Thyroid gland (tissue), 4 donors: Measurements from ENCODE around the gene UTP18.

ENCODE experiments used
- POLR2A ChIP-seq, 2 donors: fragments of 450-650 bp; IDR thresholded peaks; one replicate each; pipeline ENCODE4 v1.6.1; 2017; ENCODE audit warnings: antibody characterized with exemption in 2 of 2, mild to moderate bottlenecking in 2 of 2, moderate library complexity in 1 of 2
- TF ChIP-seq, protein P1 (sequence below), 6 experiments: fragments of 200-600 bp in 3 of 6; fragments of 450-650 bp in 3 of 6; sonication (generic) in 3 of 6; IDR thresholded peaks; one replicate each; pipeline ENCODE4 v1.5.1; 2016 to 2019; ENCODE audit warnings: antibody characterized with exemption in 6 of 6, mild to moderate bottlenecking in 2 of 6, inconsistent platforms in 1 of 6, moderate library complexity in 1 of 6

DNA sequence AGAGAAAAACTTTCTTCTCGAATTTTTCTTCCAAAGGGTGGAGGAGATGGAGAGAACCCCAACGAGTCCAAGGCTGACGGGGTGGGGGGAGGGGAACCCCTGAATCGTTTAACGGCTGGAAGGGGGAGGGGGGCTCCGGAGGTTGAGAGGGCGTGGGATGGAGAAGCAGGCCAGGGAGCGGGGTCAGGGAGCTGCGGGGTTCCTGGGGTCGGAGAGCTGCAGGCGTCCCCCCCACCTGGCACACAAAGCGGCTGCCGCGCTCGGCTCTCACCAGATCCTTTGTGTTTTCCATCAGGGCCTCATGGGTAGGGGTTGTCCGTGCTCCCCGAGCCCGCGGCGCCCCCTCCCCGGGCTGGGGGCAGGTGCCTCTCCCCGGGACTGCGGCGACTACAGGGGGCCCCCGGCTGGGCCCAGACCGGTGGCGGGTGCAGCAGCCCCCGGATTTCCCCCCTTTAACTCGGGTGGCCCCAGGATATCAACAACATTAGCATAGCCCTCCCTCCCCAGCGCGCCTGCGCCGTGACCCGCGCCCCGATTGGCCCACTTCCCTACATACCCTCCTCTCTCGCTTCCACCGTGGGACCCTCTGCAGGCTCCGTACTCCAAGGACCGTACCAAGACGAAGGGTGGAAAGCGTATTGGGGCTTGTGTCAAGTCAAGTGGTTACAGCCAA, 646 bp upstream of the UTP18 start, which contains the start of gene MBTD1:
- TF ChIP-seq, protein P1, sequence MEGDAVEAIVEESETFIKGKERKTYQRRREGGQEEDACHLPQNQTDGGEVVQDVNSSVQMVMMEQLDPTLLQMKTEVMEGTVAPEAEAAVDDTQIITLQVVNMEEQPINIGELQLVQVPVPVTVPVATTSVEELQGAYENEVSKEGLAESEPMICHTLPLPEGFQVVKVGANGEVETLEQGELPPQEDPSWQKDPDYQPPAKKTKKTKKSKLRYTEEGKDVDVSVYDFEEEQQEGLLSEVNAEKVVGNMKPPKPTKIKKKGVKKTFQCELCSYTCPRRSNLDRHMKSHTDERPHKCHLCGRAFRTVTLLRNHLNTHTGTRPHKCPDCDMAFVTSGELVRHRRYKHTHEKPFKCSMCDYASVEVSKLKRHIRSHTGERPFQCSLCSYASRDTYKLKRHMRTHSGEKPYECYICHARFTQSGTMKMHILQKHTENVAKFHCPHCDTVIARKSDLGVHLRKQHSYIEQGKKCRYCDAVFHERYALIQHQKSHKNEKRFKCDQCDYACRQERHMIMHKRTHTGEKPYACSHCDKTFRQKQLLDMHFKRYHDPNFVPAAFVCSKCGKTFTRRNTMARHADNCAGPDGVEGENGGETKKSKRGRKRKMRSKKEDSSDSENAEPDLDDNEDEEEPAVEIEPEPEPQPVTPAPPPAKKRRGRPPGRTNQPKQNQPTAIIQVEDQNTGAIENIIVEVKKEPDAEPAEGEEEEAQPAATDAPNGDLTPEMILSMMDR (IDR thresholded peaks at IDR 0.05): peak in 1 of 6 experiments; percentile 12
- TF ChIP-seq POLR2A (IDR thresholded peaks at IDR 0.05): no peak
